Ureter (tissue), 1 donor: ENCODE results near the gene CEACAM5. TPM values are rescaled to one million over a fixed set of nuclear protein-coding genes. Genes with fewer than 3 reads are reported as not detected.

ENCODE experiments used
- total RNA-seq: library from RNA; stranded (reverse); gene quantifications from one replicate; pipeline ENCODE4 v1.2.4, GENCODE V29; 2023
- donor health status: DM: yes; HTN: yes; CAD: no.

Gene CEACAM5
- total RNA-seq, 1 donor from 2014 or later, result 0.36 TPM

Other genes with a start within 250 kb of the CEACAM5 start
- gene CEACAM21, start 132.5 kb upstream of the CEACAM5 start, total RNA-seq, result 3.6 TPM
- 2.4 TPM for gene CEACAM4, start 81.6 kb upstream of the CEACAM5 start, total RNA-seq
- 0.36 TPM for gene CEACAM7, start 20.4 kb upstream of the CEACAM5 start, total RNA-seq
- 0.86 TPM for gene CEACAM6, start 46.9 kb downstream of the CEACAM5 start, total RNA-seq
- gene CEACAM3, start 88.0 kb downstream of the CEACAM5 start, total RNA-seq, result not detected
- gene LYPD4, start 136.1 kb downstream of the CEACAM5 start, total RNA-seq, result not detected
- gene DMRTC2, start 136.4 kb downstream of the CEACAM5 start, total RNA-seq, result not detected
- gene RPS19, start 151.6 kb downstream of the CEACAM5 start, total RNA-seq, result 1,844 TPM
- gene CD79A, start 168.7 kb downstream of the CEACAM5 start, total RNA-seq, result 3.7 TPM
- 120 TPM for gene ARHGEF1, start 174.6 kb downstream of the CEACAM5 start, total RNA-seq
- 0.36 TPM for gene ERFL, start 219.8 kb downstream of the CEACAM5 start, total RNA-seq